ENCODE measurements around the gene CST3.
"Not testable (repeated sequence)": the region's sequence is repeated elsewhere in the genome, so short reads cannot be mapped to it uniquely, and the experiment has no call there.

CST3 gene, protein sequence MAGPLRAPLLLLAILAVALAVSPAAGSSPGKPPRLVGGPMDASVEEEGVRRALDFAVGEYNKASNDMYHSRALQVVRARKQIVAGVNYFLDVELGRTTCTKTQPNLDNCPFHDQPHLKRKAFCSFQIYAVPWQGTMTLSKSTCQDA

DNA sequence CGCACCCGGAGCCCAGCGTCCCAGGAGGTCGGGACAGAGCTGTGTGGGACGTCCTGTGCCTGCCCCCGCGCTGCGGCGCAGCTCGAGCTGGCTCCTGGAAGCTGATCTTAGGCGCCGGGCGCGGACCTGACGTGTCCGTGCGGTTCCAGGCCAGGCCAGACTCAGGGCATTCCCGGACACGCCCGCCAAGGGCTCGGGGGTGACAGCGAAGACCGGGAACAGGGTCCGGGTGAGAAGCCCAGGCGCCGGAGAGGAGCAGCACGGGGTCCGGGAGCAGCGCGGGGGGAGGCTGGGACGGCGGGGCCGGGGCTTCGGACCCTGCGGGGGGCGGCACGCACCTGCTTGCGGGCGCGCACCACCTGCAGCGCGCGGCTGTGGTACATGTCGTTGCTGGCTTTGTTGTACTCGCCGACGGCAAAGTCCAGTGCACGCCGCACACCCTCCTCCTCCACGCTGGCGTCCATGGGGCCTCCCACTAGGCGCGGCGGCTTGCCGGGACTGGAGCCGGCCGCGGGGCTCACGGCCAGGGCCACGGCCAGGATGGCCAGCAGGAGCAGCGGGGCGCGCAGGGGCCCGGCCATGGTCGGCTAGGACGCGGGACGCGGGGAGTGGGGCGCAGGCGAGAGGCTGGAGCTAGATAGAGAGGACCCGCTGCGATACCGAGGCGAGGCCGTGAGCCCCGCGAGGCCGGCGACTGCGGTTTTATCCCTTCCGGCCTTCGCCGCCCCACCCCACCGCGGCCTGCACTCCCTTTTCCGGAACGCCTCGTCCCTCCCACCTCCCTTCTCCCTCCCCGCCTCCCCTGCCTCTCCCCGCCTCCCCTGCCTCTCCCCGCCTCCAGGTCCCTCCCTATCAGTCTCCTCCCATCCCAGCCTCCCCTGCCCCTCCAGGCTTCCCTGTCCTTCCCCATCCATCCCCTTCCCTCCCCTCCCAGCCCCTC, at the start of gene CST3:
Gene CST3 (minus strand): TSS at position 674 of the 940 bp plus-strand sequence. CDS start 93 bp downstream, at position 581.
- DNase-seq (ENCODE audit: low read depth, low spot score), result no peak

DNA sequence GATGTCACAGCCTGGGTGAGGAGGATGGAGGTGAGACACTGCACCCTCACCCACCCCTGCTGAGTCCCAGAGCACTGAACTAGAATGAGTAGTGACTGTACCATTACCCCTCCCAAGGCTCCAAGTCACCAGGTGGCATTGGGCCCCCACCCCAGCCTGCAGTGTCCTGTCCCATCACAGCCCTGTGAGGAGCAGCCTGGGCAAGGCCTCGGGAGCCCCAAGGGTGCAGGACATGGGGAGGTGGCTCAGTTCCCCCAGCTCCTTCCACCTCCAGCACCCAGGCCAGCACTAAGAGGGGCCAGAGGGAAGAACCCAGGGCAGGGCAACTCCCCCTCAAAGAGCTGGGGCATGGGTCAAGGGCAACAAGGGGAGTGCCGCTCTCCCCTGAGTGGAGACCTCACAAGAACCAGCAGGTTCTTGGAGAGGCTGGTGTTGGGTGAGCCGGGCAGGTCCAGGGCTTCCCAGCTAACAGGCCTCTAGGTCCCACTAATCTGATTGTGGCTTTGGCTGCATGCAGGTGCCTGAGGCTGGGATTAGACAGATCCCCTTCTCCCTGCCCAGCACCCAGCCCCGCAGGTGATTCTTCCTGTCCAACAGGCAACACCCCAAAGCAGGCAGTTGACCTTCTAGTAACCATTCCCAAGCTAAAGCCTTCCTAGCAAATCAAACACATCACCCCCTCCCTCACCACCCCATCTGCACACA, 48.4 kb upstream of the CST3 start:
- no peak for DNase-seq (ENCODE audit: low read depth, low spot score)

DNA sequence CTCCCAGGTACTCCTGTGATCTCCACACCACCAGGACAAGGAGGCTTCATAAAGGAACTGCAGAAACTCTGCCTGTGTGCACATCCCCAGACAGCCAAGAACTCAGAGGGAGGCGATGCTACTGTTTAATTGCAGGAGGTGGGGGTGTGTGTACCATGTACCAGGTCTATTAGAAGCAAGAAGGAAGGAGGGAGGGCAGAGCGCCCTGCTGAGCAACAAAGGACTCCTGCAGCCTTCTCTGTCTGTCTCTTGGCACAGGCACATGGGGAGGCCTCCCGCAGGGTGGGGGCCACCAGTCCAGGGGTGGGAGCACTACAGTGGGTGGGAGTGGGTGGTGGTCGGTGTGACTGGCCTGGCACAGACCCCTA, 47.8 kb upstream of the CST3 start:
- DNase-seq (ENCODE audit: low read depth, low spot score), result not testable (repeated sequence)

DNA sequence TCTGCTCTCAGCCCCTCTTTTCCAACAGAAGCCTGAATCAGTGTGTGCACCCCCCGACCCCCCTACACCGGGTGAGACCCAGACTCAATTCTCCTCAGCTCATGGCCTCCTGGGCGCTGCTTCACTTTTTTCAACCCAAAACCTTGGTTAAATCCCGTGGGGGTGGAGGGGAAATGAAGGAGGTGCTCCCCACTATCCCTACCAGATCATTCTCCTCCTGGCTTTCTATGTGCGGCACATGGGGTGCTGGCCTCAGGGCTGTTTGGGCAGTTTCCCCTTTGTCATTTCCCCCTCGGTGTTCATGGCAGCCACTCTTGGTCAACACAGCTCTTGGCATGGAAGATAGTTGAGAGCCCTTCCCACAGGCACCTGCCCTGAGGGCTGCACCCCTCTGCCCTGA, 46.5 kb upstream of the CST3 start:
- no peak for DNase-seq (ENCODE audit: low read depth, low spot score)

DNA sequence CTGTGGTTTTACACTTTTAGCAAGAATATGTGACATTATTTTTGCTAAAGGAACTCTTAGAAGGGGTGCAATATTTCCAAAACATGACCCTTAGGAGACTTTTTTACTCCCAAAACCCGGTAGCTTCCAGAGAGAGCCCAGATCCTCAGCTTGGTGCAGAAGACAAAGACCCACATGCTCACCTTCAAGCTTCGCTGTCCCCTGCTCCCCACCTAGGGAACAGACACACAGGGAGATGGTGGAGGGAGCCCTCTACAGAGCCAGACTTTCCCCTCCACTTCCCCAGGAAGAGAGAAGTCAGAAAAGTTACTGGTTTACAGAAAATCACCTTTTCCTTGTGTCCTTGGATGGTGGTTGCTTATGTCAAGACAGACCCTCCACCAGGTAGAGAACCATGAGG, 46.1 kb upstream of the CST3 start:
- no peak for DNase-seq (ENCODE audit: low read depth, low spot score)

DNA sequence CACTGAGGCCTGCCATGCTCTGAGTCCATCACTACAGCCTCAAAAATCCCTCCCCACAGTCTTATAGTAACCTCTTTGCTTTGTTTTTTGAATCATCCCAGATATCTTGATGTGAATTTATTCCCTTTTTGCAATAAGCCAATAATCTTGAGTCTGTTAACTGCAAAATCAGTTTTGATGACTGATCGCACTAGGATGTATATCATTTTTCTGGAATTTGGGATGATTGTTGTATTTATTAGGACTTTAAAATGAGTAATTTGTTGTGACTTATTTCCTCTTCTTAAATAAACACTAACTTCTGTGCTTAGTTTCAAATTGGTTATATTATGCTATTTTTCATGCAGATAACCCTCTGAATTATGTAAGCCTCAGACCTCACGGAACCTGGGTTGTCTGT, 45.5 kb upstream of the CST3 start:
- DNase-seq (ENCODE audit: low read depth, low spot score), result no peak

DNA sequence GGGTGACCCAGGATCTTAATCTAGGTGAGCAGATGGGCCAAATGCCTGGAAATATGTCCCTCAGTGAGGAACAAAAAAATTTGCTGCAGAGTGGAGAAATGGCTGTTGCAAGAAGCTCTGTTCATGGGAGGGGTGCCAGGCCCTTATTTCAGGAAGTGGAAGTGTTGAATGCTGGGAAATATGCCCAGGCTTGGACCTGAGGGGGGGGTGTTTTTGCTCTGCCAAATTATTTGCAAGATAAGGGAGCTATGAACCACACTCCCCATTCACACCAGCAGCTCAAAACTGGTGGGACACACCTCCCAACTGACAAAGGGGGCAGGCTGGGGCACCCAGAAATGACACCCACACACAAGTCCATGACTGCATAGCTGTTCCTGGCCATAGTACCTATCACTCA, 42.4 kb upstream of the CST3 start:
- no peak for DNase-seq (ENCODE audit: low read depth, low spot score)

DNA sequence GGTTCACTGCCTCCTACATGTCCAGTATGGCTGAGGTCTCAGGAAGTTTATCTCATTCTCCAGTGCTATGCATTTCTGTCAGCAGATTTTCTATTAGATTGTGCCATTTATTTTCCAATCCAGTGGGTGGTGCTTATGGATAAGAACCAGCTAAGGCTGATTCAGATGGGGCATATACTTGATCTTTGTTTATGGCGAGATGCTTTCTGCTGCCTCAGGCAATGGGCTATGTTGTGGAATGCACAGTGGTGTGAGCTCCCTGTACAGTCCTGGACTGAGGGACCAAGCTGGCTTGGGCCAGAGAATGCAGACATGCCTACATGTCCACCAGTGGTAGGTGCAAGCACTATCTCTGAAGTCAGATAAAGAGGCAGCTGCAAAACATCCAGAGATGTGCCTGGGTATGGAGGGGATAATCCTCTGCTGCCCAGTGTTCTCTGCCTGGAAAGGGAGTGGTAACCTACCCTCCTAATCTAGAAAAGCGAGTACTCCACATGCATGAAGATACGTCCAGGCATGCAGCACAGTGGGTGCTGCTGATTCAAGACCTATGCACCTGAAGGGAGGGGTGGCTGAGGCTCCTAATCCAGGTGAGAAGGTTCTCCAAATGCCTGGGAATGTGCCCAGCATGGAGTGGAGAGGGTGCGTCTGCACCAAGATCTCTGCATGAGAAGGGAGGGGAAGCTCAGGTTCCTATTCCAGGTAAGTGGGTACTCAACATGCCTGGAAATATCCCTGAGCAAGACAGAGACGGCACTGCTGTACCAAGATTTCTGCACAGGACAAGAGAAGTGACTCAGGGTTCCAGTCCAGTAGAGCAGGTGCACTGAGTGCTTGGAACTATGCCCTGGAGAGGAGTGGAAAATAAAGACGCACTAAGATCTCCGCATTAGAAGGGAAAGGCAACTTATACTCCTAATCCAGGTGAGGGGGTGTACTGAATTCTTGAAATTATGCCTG, 41.7 kb upstream of the CST3 start:
- no peak for DNase-seq (ENCODE audit: low read depth, low spot score)

DNA sequence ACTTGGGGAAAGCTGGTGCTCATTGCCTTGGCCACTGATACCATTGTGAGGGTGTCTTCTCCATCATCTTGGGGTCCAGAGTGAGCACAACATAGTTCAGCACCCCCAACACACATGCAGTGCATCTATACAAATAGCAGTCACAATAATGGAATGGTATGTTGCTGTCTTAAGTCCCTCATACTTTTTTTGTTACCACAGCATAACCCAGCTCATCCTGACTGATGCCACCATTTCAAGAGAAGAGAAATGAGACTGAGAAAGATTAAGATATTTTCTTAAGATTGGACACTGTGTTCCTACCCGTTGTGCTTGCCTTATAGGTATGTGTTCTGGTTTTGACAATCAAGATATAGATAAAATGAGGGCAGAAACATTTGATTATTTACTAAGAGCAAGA, 35.5 kb upstream of the CST3 start:
- no peak for DNase-seq (ENCODE audit: low read depth, low spot score)

DNA sequence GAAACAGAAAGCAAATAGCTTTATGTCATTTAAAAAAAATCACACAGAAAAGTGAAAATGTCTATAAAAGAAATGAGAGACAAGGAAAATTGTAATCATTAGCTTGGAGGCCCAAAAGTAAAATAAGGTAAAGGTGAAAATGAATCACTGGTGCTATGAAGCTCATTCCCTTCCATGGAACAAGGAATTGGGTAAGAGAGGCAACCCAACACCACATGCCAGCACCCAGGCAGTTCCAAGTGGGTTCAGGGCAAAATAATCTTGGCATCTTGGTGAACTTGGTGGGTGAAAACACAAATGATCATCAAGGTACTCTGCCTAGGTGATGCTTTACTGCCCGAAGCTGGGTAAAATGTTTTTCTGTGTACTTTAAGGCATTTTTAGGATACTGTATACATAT, 34.4 kb upstream of the CST3 start:
- no peak for DNase-seq (ENCODE audit: low read depth, low spot score)

DNA sequence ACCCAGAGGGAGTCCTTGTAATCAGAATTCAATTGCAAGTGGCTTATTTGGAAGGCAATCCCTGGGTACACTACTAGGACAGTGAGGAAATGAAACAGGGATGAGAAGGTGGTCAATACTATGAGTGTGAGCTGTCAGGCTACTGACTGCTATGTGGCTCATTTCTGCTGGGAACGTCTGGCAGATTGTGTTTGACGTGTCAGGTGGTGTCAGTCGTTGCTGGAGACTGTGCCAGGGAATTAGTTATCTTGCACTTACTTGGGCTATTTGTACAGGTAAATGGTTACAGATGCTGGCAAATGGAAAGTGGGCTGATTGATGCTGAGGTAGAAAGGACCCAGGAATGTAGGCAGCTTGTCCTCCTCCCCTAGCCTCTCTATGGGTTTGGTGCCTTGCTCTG, 33.7 kb upstream of the CST3 start:
- no peak for DNase-seq (ENCODE audit: low read depth, low spot score)

DNA sequence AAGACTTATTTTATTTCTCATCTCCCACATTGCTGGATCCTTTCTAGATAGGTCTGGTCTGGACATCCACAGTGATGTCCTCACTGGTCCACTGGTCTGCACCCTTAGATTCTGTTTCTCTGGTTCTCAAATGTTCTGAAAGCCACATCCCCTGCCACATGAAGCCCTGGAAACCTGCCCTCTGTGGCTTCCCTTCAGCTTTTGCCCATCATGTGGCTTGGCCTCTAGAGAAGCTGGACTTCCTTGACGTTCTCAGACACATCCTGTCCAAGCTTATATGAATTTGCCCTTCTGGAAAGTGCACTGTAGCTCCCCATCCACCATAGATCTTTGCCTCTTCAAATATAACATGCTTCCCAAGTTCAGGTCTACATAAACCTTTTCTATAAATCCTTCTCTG, 32.6 kb upstream of the CST3 start:
- no peak for DNase-seq (ENCODE audit: low read depth, low spot score)

DNA sequence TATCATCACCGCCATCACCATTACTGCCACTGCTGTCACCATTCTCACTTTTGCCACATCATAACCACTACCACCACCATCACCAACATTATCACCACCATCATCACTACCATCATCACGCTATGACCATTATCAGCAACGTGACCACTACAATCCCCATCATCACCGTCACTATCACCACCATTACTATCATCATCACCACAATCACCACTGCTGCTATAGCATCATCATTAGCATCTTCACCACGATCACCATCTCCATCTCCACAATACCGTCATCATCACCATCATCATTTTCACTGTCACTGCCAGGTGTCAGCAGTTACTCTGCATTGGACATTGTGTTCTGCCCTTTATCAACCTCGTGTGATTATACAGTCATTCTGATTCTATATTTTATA, 32.1 kb upstream of the CST3 start:
- DNase-seq (ENCODE audit: low read depth, low spot score), result no peak

DNA sequence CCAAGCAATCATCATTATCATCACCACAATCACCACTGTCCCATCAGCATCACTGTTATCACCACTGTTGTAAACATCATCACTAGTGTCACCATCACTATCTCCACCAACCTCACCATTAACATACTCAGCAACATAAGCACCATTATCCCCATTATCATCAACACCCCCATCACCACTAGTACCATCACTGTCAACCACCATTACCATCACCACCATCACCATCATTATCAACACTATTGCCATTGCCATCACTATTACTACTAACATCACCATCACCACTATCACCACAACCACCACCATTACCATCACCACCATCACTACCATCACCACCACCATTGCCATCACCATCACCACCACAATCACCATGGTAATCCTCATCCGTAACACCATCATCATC, 31.6 kb upstream of the CST3 start:
- DNase-seq (ENCODE audit: low read depth, low spot score), result no peak

DNA sequence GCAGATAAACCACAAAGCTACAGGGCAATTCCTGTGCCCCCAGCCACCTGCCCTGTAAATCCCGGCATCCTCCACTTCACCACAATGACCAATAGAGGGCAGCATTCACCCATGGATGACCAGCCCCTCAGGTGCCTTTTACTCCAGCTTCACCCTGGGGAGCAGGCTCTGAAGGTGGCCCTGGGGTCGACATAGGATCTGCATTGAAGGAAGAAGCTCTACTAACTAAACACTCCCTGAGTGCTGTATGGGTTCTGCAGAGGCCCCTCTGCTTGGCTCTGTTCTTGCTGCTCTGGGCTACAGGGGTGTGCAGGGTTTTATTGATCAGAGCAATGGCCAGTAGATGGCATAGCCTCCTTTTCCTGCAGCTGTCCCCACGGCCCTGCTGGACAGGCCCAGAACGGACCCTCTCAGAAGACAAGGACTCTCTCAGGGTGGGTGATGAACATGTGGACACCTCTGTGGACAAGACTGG, 30.8 kb upstream of the CST3 start:
- DNase-seq (ENCODE audit: low read depth, low spot score), result no peak

DNA sequence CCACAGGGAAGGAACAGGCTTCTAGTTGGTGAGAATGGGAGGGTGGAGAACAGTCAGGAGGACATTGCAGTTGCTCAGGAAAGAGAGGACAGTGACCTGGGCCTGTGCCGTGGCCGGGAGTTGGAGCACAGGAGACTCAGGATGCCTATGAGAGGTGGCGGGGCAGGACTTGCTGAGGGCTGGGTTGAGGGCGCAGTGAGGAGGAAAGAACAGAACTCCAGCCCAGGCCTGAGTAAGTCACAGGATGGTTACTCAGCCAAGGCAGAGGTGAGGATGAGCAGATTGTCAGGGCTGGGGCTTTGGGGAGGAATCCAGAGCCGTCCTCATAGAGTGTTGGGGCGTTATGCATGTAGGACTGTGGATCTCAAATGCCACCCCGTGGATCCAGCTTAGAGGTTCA, 29.9 kb upstream of the CST3 start:
- no peak for DNase-seq (ENCODE audit: low read depth, low spot score)

DNA sequence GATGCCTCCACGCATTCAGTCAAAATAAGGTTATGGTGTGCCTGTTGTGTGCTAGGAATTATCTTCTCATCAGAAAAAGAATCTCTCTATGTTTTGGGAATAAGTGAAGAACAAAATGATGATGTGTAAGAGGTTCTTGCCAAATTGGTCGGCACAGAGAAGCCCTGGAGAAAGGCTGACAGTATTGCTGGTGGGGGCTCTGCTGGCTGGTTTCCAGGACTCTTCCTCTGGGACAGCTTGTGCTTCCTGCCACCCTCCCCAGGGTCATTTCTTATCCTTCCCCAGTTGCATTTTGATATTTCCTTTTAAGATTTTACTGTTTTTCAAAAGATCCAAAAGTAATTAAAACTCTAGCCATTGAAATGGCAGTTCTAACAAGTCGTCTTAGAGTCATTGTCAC, 28.9 kb upstream of the CST3 start:
- no peak for DNase-seq (ENCODE audit: low read depth, low spot score)

DNA sequence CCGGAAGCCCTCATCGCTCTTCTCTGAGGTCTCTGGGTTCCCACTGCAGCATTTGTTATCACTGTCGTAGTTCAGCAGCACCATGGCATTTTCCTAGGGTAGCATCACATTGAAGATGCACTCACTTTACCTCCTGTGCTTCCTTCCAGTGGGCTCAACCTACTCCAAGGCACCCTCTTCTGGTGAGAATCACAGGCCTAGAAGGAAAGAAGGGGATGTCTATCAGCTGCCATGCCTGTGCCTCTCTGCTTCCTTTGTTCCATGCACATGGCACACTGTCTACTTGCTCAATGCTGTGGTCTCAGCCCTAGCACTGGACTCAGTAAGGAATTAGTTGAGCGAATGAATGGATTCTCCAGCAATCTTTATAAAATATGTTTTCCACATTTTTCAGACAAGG, 28.4 kb upstream of the CST3 start:
- no peak for DNase-seq (ENCODE audit: low read depth, low spot score)

DNA sequence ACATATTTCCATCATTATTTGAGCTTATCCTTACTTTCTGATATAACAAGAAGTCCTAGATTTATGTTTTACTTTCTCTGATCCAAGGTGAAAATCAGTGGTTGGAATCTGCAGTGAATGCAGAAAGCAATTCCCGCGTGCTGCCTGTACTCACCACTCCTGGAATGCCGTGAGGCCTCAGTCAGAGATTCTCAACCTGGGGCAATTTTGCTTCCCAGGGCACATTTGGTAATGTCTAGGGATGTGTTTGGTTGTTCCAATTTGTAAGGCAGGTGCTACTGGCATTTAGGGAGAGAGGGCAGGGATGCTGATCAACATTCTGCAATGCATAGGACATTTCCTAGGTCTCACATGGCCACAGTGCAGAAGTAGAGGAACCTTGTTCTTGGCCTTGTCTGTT, 27.2 kb upstream of the CST3 start:
- no peak for DNase-seq (ENCODE audit: low read depth, low spot score)

DNA sequence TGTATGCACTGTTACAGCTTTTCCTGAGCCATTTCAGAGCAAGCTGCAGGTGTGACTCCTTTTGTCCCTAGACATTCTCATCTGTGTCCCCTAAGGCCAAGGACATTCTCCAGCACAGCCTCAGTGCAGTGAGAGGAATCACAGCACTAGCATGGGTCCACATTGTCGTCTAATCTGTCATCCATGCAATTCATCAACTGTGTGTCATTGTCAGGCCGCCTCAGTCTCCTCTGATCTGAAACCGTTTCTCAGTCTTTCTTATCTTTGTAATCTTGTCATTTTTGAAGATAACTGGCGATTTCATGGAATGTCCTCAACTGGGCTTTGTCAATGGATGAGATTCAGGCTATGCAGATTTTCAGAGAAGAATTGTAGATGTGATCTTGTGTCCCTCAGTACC, 26.3 kb upstream of the CST3 start:
- not testable (repeated sequence) for DNase-seq (ENCODE audit: low read depth, low spot score)

DNA sequence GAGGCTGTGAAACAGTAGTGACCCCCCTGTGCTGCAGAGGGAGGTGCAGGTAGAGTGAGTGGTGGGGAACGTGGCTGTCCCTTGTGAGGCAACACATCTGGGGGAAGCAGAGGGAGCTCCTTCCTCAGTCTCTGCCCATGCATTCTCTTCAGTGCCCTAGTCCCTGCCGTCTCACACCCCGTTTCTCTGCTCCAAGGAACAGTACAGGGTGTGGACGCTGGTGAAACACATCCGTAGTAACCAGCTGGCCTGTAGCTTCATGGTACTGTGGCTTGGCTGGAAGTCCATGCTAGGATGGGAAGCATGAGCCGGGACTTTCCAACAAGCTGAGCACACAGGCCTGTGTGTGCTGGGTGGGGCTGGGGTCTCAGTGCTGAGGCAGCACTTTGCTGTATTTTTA, 25.4 kb upstream of the CST3 start:
- DNase-seq (ENCODE audit: low read depth, low spot score), result no peak

All from activated naive CD8-positive, alpha-beta T cell treated with anti-CD3 and anti-CD28 coated beads, Interleukin-2, amount 50 U/mL, for 16 hours (primary cell).